PC-9 (cell line): Measurements from ENCODE around the gene GLS. TPM values are rescaled to one million over a fixed set of nuclear protein-coding genes. Genes with fewer than 3 reads are reported as not detected.

ENCODE experiments used
- BruUV-seq: library from RNA; stranded (reverse); fragments of 400-500 nt; replicated peaks from 2 replicates; lab custom pipeline; 2021; lab: Mats Ljungman, UMichigan
- CTCF ChIA-PET: fragments of 300-600 bp; sonication (Branson Sonifier 250); formaldehyde crosslinking; loops from one replicate; lab custom pipeline; 2022; ENCODE audit warnings: antibody characterized with exemption; lab: Charles Lee
- POLR2A ChIA-PET: fragments of 300-600 bp; sonication (Branson Sonifier 250); formaldehyde crosslinking; loops from one replicate; lab custom pipeline; 2022; ENCODE audit warnings: antibody characterized with exemption; ENCODE audit not compliant: unreplicated experiment; lab: Charles Lee
- DNase-seq, 2 experiments: peaks; one replicate each; pipeline versions ENCODE4 v3.0.0 to v3.0.0-alpha.2; 2015 to 2022; ENCODE audit warnings: mixed read lengths in 1 of 2
- H2AFZ ChIP-seq: fragments of 200-600 bp; sonication (generic); 2 replicates; pipeline ENCODE4 v1.8.1; 2017; ENCODE audit warnings: antibody characterized with exemption
- H3F3A ChIP-seq: fragments of 200-600 bp; sonication (generic); 2 replicates; pipeline ENCODE4 v1.8.1; 2017; ENCODE audit warnings: antibody characterized with exemption, mild to moderate bottlenecking, low read depth; ENCODE audit not compliant: insufficient read depth
- H3K27ac ChIP-seq: fragments of 200-600 bp; sonication (generic); 2 replicates; pipeline ENCODE4 v1.6.1; 2016; ENCODE audit warnings: mixed run types
- H3K27me3 ChIP-seq: fragments of 200-600 bp; sonication (generic); 2 replicates; pipeline ENCODE4 v1.6.1; 2016; ENCODE audit warnings: low read depth, mixed run types; ENCODE audit not compliant: insufficient read depth
- H3K36me3 ChIP-seq: fragments of 200-600 bp; sonication (generic); 2 replicates; pipeline ENCODE4 v1.6.1; 2016; ENCODE audit warnings: low read depth, mixed run types
- H3K4me1 ChIP-seq: fragments of 200-600 bp; sonication (generic); replicated peaks from 2 replicates; pipeline ENCODE4 v1.6.1; 2016; ENCODE audit warnings: mixed run types; ENCODE audit not compliant: insufficient read depth
- H3K4me2 ChIP-seq: fragments of 200-600 bp; sonication (generic); 2 replicates; pipeline ENCODE4 v1.6.1; 2017; ENCODE audit warnings: mixed run types
- H3K4me3 ChIP-seq: fragments of 200-600 bp; sonication (generic); 2 replicates; pipeline ENCODE4 v1.6.1; 2016; ENCODE audit warnings: mixed run types
- H3K79me2 ChIP-seq: fragments of 200-600 bp; sonication (generic); 2 replicates; pipeline ENCODE4 v1.6.1; 2017; ENCODE audit warnings: low read depth, mixed run types
- H3K9me2 ChIP-seq: fragments of 200-600 bp; sonication (generic); 2 replicates; pipeline ENCODE4 v1.8.1; 2017; ENCODE audit warnings: mild to moderate bottlenecking; ENCODE audit not compliant: insufficient read depth
- H3K9me3 ChIP-seq: fragments of 200-600 bp; sonication (generic); 2 replicates; pipeline ENCODE4 v1.8.1; 2016; ENCODE audit warnings: low read depth; ENCODE audit not compliant: insufficient read depth
- H4K20me1 ChIP-seq: fragments of 200-600 bp; sonication (generic); 2 replicates; pipeline ENCODE4 v1.8.1; 2017; ENCODE audit not compliant: insufficient read depth
- EZH2 ChIP-seq: fragments of 200-600 bp; sonication (generic); IDR thresholded peaks from 2 replicates; pipeline ENCODE4 v1.8.0; 2017; ENCODE audit warnings: antibody characterized with exemption, low read depth
- intact Hi-C: fragments of 100-400 bp; cut with micrococcal nuclease; formaldehyde crosslinking; loops from one replicate; pipeline ENCODE4 v1.10.0; 2022; ENCODE audit not compliant: unreplicated experiment
- total RNA-seq: library from RNA; stranded (reverse); gene quantifications from 2 replicates; pipeline ENCODE4 v1.2.3, GENCODE V29; 2021
- TF ChIP-seq, protein P1 (sequence below): fragments of 200-600 bp; sonication (generic); conservative IDR thresholded peaks from 2 replicates; pipeline ENCODE4 v1.6.1; 2017; ENCODE audit warnings: mixed run types, antibody characterized with exemption, mild to moderate bottlenecking, moderate library complexity

The GLS gene
- total RNA-seq, 1 experiment from 2014 or later, result 68.5 TPM

DNA sequence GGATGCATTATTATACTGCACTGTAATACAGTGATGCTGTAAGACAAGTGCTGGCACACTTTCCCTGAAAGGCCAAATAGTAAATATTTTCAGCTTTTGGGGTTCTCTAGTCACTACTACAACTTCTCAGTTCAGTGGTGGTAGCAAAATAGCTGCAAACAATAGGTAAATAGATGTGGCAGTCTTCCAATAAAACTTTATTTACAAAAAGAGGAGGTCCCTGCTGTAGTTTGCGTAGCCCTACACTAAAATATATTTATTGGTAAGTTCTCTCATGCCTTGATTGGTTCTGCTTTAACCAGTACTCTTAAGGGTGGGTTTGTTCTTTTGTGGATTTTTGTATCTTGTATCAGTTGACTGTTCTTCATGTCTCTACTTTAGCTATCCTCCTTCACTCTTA, 7.8 kb downstream of the GLS start:
- BruUV-seq, result no TSS peak
- no peak overlapping the region for H3K27ac ChIP-seq
- TF ChIP-seq, protein P1, sequence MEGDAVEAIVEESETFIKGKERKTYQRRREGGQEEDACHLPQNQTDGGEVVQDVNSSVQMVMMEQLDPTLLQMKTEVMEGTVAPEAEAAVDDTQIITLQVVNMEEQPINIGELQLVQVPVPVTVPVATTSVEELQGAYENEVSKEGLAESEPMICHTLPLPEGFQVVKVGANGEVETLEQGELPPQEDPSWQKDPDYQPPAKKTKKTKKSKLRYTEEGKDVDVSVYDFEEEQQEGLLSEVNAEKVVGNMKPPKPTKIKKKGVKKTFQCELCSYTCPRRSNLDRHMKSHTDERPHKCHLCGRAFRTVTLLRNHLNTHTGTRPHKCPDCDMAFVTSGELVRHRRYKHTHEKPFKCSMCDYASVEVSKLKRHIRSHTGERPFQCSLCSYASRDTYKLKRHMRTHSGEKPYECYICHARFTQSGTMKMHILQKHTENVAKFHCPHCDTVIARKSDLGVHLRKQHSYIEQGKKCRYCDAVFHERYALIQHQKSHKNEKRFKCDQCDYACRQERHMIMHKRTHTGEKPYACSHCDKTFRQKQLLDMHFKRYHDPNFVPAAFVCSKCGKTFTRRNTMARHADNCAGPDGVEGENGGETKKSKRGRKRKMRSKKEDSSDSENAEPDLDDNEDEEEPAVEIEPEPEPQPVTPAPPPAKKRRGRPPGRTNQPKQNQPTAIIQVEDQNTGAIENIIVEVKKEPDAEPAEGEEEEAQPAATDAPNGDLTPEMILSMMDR, result no peak
- no peak for TF ChIP-seq EZH2

DNA sequence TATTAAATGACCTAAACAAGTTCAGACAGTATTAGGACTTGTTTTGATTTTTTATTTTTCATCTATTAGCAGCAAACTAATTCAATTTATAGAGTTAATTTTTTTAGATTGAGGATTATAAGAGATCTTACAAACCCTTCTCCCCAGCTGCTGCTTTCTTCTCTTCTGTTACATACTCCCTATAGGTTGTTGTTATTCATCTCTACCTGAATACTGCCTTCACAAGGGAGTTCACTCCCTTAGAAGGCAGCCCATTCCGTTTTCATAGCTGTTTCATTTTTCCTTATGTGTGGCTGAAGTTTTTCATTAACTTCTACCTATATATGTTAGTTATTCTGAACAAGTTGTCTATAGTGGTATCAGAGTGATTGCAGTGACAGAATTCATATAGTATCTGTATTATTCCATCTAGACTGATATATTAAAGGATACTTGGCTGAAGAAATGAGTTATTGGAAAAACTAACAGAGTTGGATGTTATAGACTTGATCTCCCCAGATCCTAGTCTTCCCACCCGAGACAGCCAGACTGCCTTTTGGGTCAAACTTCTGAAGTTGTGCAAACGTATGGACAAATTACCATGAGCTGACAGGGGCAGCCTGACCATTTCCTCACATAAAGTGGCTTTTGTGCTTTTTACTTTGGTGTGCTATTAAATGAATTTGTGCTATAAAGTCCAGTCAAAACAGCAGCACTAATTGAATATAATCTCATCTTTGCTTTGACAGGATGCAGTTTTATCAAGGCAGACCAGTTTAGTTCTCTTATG, 8.7 kb downstream of the GLS start:
- Histone ChIP-seq H3K79me2 (peaks cover 97% of the 10 kb centered on the region), H3K9me3 (no peaks in the 10 kb centered on the region), H3K4me1 (peaks cover 41% of the 10 kb centered on the region), H3K27me3 (no peaks in the 10 kb centered on the region), H2AFZ (no peak overlapping the region), H4K20me1 (peaks cover 11% of the 10 kb centered on the region), H3K9me2 (no peaks in the 10 kb centered on the region), H3K4me2 (no peak overlapping the region), H3K4me3 (no peak overlapping the region), H3K36me3 (peaks cover 3% of the 10 kb centered on the region; the same call in 1 of the 2 replicates), H3F3A (peaks cover 3% of the 10 kb centered on the region; the same call in 1 of the 2 replicates), H3K27ac (peak overlapping the region; percentile 9; the same call in 1 of the 2 replicates)
- intact Hi-C loops, result no loop called here
- POLR2A ChIA-PET, result no interaction called here
- CTCF ChIA-PET, result no interaction called here
- BruUV-seq, result no TSS peak
- no peak for DNase-seq
- no peak for TF ChIP-seq EZH2
- TF ChIP-seq, protein P1, result no peak

More for the DNA sequence above, 7.8 kb downstream of the GLS start:
- peaks cover 3% of the 10 kb centered on the region; the same call in 1 of the 2 replicates for H3F3A ChIP-seq
- H3K4me3 ChIP-seq, result no peak overlapping the region
- no peaks in the 10 kb centered on the region for H3K27me3 ChIP-seq
- H3K9me3 ChIP-seq, result no peaks in the 10 kb centered on the region
- H3K4me1 ChIP-seq, result peaks cover 50% of the 10 kb centered on the region
- peaks cover 98% of the 10 kb centered on the region for H3K79me2 ChIP-seq
- H2AFZ ChIP-seq, result no peak overlapping the region
- no peaks in the 10 kb centered on the region; the same call in 1 of the 2 replicates for H3K36me3 ChIP-seq
- H3K4me2 ChIP-seq, result 0 out of 2 replicates have a peak overlapping the region, but pooled peaks have one; percentile 49
- intact Hi-C loops, result no loop called here
- H3K9me2 ChIP-seq, result no peaks in the 10 kb centered on the region
- no peak for DNase-seq
- ChIA-PET CTCF (no interaction called here), POLR2A (no interaction called here)
- H4K20me1 ChIP-seq, result peaks cover 17% of the 10 kb centered on the region

DNA sequence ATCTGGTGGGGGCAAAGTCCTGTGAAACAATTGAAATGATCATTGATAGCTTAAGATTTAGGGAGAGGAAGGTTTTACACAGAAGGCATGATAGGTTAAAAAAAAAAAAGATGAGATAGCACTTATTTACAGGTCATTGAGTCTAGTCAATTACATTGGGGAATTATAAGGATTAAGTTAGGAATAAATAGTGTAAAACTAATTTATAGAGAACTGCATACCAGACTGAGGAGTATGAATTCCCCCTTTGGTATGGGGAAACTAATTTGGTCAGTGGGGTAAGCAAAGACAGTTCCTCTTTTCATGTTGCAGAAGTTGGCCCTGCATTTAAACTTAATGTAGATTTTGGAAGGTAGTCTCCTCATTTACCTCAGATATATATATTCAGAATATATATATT, 10.8 kb downstream of the GLS start:
- Histone ChIP-seq H3K27me3 (no peaks in the 10 kb centered on the region), H3K79me2 (peaks cover 90% of the 10 kb centered on the region), H3K4me1 (peaks cover 23% of the 10 kb centered on the region), H3K4me2 (no peak overlapping the region), H4K20me1 (peaks cover 9% of the 10 kb centered on the region; the same call in 1 of the 2 replicates), H3K9me2 (no peaks in the 10 kb centered on the region), H2AFZ (no peak overlapping the region), H3K27ac (0 out of 2 replicates have a peak overlapping the region, but pooled peaks have one; percentile 4), H3K36me3 (peaks cover 4% of the 10 kb centered on the region; the same call in 1 of the 2 replicates), H3K9me3 (no peaks in the 10 kb centered on the region), H3F3A (peaks cover 3% of the 10 kb centered on the region; the same call in 1 of the 2 replicates), H3K4me3 (no peak overlapping the region)
- BruUV-seq, result no TSS peak
- no peak for DNase-seq
- TF ChIP-seq, protein P1, result no peak
- no peak for TF ChIP-seq EZH2
- ChIA-PET CTCF (no interaction called here), POLR2A (interaction anchor here (0.7 kb wide), 1 partner anchor 34 kb away, joined by 6 read pairs; no protein-coding TSS in a partner anchor)
- intact Hi-C loops, result no loop called here
